HepG2 (cell line): ENCODE measurements around the gene HES7. TPM values are rescaled to one million over a fixed set of nuclear protein-coding genes. Genes with fewer than 3 reads are reported as not detected.

ENCODE experiments used
- ATAC-seq: fragments of 200-7000 bp; cut with Tn5 transposase; 3 replicates; pipeline ENCODE4 v1.9.1; 2020; ENCODE audit warnings: mild to moderate bottlenecking, moderate library complexity
- BruUV-seq: library from RNA; stranded (reverse); fragments of 400-500 nt; replicated peaks from 2 replicates; lab custom pipeline; 2021; lab: Mats Ljungman, UMichigan
- CTCF ChIA-PET: fragments of 300-600 bp; formaldehyde crosslinking; extraction: SDS; loops from one replicate; lab custom pipeline; 2021; ENCODE audit warnings: low total read pairs, inconsistent platforms, low intra/inter-chr PET ratio; lab: Yijun Ruan, JAX
- POLR2A ChIA-PET: fragments of 350-600 bp; sonication (Branson Sonifier 250); formaldehyde crosslinking; loops from one replicate; lab custom pipeline; 2020; ENCODE audit warnings: antibody characterized with exemption, inconsistent platforms; lab: Yijun Ruan, JAX
- DNase-seq: peaks from one replicate; pipeline ENCODE4 v3.0.0-alpha.2; 2015; ENCODE audit warnings: low spot score
- FAIRE-seq: peaks from 3 replicates; lab custom pipeline; 2011; peaks lifted over from hg19 to GRCh38; lab: Jason Lieb, UNC
- H2AFZ ChIP-seq: one replicate; pipeline ENCODE4 v1.6.1; 2011; ENCODE audit warnings: low read length, inconsistent platforms
- H3K27ac ChIP-seq: fragments of 300-600 bp; 3 replicates; pipeline ENCODE4 v1.8.0; 2011; ENCODE audit warnings: mixed run types, mild to moderate bottlenecking, mixed read lengths, low read length, inconsistent platforms; ENCODE audit not compliant: insufficient read depth; ENCODE audit errors: extremely low read length
- H3K27me3 ChIP-seq, 2 experiments: fragments of 200-600 bp in 1 of 2; 2 replicates in 1 of 2; 3 replicates in 1 of 2; pipeline versions ENCODE4 v1.6.0 to v1.8.0; 2011; ENCODE audit warnings: low read length in 2 of 2, mild to moderate bottlenecking in 2 of 2, moderate library complexity in 2 of 2, inconsistent platforms in 1 of 2; ENCODE audit not compliant: insufficient read depth in 2 of 2, control insufficient read depth in 1 of 2
- H3K36me3 ChIP-seq, 2 experiments: fragments of 200-600 bp in 1 of 2; replicated peaks in 1 of 2; 2 replicates in 1 of 2; 3 replicates in 1 of 2; pipeline versions ENCODE4 v1.5.1 to v1.8.0; 2011; ENCODE audit warnings: low read length in 2 of 2, inconsistent platforms in 1 of 2; ENCODE audit not compliant: insufficient read depth in 2 of 2, control insufficient read depth in 1 of 2
- H3K4me1 ChIP-seq: 2 replicates; pipeline ENCODE4 v1.5.1; 2012; ENCODE audit warnings: low read length, inconsistent platforms; ENCODE audit not compliant: insufficient read depth
- H3K4me2 ChIP-seq: 2 replicates; pipeline ENCODE4 v1.6.0; 2011; ENCODE audit warnings: low read depth, low read length, inconsistent platforms
- H3K4me3 ChIP-seq, 3 experiments: fragments of 200-600 bp in 1 of 3; sonication (generic), shearing (Covaris generic) in 1 of 3; replicated peaks in 1 of 3; 2 replicates each; pipeline ENCODE4 v1.5.1; 2011 to 2016; ENCODE audit warnings: low read length in 3 of 3, inconsistent platforms in 2 of 3, low read depth in 2 of 3, mild to moderate bottlenecking in 2 of 3, control low read depth in 1 of 3, mixed read lengths in 1 of 3; ENCODE audit not compliant: insufficient read depth in 1 of 3
- H3K79me2 ChIP-seq: one replicate; pipeline ENCODE4 v1.6.1; 2011; ENCODE audit warnings: low read length, inconsistent platforms; ENCODE audit not compliant: insufficient read depth
- H3K9ac ChIP-seq: 2 replicates; pipeline ENCODE4 v1.6.0; 2011; ENCODE audit warnings: mild to moderate bottlenecking, low read depth, low read length, inconsistent platforms; ENCODE audit not compliant: insufficient read depth
- H3K9me3 ChIP-seq: 2 replicates; pipeline ENCODE4 v1.5.1; 2012; ENCODE audit warnings: mild to moderate bottlenecking, low read length
- H4K20me1 ChIP-seq: 2 replicates; pipeline ENCODE4 v1.6.0; 2011; ENCODE audit warnings: inconsistent platforms, mild to moderate bottlenecking, low read length, moderate library complexity; ENCODE audit not compliant: insufficient read depth
- ATF7 ChIP-seq, 2 experiments: fragments of 450-650 bp in 1 of 2; sonication (generic) in 1 of 2; formaldehyde crosslinking in 1 of 2; IDR thresholded peaks; 2 replicates each; pipeline versions ENCODE4 v1.4.0 to v1.6.1; 2016 to 2020; ENCODE audit warnings: antibody characterized with exemption in 1 of 2, mild to moderate bottlenecking in 1 of 2, missing genetic modification reagents in 1 of 2
- CREB1 ChIP-seq, 2 experiments: fragments of 450-650 bp in 1 of 2; IDR thresholded peaks; 2 replicates each; pipeline ENCODE4 v1.6.1; 2016 to 2017; ENCODE audit warnings: control low read depth in 1 of 2, mild to moderate bottlenecking in 1 of 2, missing compliant biosample characterization in 1 of 2, missing genetic modification characterization in 1 of 2
- HOXD1 ChIP-seq: sonication (generic); formaldehyde crosslinking; IDR thresholded peaks from 2 replicates; pipeline ENCODE4 v1.5.0; 2020; ENCODE audit warnings: missing genetic modification reagents
- MBNL3 ChIP-seq: fragments of 250-450 bp; sonication (Bioruptor Pico); conservative IDR thresholded peaks from 2 replicates; pipeline ENCODE4 v1.8.0; 2022; ENCODE audit warnings: mild to moderate bottlenecking, inconsistent platforms
- RFX3 ChIP-seq: IDR thresholded peaks from 2 replicates; pipeline ENCODE4 v1.6.1; 2016; ENCODE audit warnings: missing biosample characterization, missing genetic modification reagents
- SATB2 ChIP-seq: sonication (generic); formaldehyde crosslinking; IDR thresholded peaks from 2 replicates; pipeline ENCODE4 v1.5.0; 2020; ENCODE audit warnings: missing genetic modification reagents
- SOX13 ChIP-seq, 3 experiments: fragments of 450-650 bp in 1 of 3; sonication (generic) in 1 of 3; formaldehyde crosslinking in 1 of 3; IDR thresholded peaks in 2 of 3; conservative IDR thresholded peaks in 1 of 3; 2 replicates each; pipeline versions ENCODE4 v1.5.0 to v1.6.1; 2016 to 2020; ENCODE audit warnings: antibody characterized with exemption in 1 of 3, mild to moderate bottlenecking in 1 of 3, missing compliant biosample characterization in 1 of 3, missing genetic modification reagents in 1 of 3, moderate library complexity in 1 of 3
- ZNF274 ChIP-seq: sonication (generic); formaldehyde crosslinking; IDR thresholded peaks from 2 replicates; pipeline ENCODE4 v1.5.1; 2020; ENCODE audit warnings: mild to moderate bottlenecking, missing genetic modification reagents
- ZNF350 ChIP-seq: sonication (generic); formaldehyde crosslinking; IDR thresholded peaks from 2 replicates; pipeline ENCODE4 v1.4.0; 2020; ENCODE audit warnings: mild to moderate bottlenecking, low read depth, missing genetic modification reagents, borderline replicate concordance
- WGBS: methylation state at CpG from one replicate; pipeline ENCODE4 v1.1.6; 2017; ENCODE audit warnings: low lambda C conversion rate; 5-methylcytosine and 5-hydroxymethylcytosine counted together
- in situ Hi-C: cut with HindIII; loops from 2 replicates; pipeline ENCODE4 v1.10.0; 2017; ENCODE audit warnings: low pct_unique_long_range_greater_than_20kb; ENCODE audit not compliant: extremely low pct_ligation_motif_present
- intact Hi-C: fragments of 100-400 bp; cut with micrococcal nuclease; formaldehyde crosslinking; loops from one replicate; pipeline ENCODE4 v1.10.0; 2022; ENCODE audit not compliant: unreplicated experiment
- polyA plus RNA-seq, 8 experiments: library from polyadenylated mRNA; depleted of rRNA in 3 of 8; stranded (reverse) in 7 of 8; unstranded in 1 of 8; fragments of >200 nt; fragmentation: Illumina TruSeq in 4 of 8; extraction: Trizol in 4 of 8; gene quantifications; 2 replicates each; pipeline versions ENCODE4 v1.2.1 to v1.2.3, GENCODE V29; 2011 to 2016; ENCODE audit warnings: low read depth in 4 of 8, missing spikeins in 1 of 8, mixed read lengths in 1 of 8; ENCODE audit not compliant: insufficient read depth in 1 of 8
- total RNA-seq, 5 experiments: library from RNA; depleted of rRNA; stranded (reverse); fragments of >200 nt; fragmentation: Illumina TruSeq; extraction: Trizol; gene quantifications; 2 replicates each; pipeline ENCODE4 v1.2.3, GENCODE V29; 2016; ENCODE audit warnings: low read depth in 1 of 5
- TF ChIP-seq, protein P1 (sequence below): sonication (generic); formaldehyde crosslinking; IDR thresholded peaks from 2 replicates; pipeline ENCODE4 v1.4.0; 2020; ENCODE audit warnings: mild to moderate bottlenecking, missing genetic modification reagents

The HES7 gene
- total and polyA plus RNA-seq, 2 of the 13 experiments (the other 11 are each of a cell fraction or from before 2014, with no cell fraction given): not detected

DNA sequence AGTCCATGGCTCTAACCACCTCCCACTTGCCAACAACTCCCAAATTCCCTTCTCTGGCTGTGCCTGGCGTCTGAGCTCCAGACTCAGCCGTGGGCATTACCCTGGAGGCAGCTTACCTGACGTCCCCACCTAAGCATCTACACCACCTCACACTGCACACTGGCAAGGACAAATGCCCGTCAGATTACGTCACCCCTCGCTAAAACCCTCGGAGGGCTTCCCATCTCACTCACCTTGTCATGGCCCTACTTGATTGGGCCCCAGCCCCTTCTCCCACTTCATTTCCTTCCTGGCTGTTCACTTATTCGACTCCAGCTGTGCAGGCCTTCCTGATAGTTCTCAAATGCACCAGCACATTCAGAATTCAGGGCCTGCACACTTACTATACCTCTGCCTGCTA, 19.0 kb downstream of the HES7 start:
- no TSS peak for BruUV-seq
- TF ChIP-seq, protein P1, sequence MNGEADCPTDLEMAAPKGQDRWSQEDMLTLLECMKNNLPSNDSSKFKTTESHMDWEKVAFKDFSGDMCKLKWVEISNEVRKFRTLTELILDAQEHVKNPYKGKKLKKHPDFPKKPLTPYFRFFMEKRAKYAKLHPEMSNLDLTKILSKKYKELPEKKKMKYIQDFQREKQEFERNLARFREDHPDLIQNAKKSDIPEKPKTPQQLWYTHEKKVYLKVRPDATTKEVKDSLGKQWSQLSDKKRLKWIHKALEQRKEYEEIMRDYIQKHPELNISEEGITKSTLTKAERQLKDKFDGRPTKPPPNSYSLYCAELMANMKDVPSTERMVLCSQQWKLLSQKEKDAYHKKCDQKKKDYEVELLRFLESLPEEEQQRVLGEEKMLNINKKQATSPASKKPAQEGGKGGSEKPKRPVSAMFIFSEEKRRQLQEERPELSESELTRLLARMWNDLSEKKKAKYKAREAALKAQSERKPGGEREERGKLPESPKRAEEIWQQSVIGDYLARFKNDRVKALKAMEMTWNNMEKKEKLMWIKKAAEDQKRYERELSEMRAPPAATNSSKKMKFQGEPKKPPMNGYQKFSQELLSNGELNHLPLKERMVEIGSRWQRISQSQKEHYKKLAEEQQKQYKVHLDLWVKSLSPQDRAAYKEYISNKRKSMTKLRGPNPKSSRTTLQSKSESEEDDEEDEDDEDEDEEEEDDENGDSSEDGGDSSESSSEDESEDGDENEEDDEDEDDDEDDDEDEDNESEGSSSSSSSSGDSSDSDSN: no peak
- no peak for TF ChIP-seq SOX13 (IDR thresholded peaks at IDR 0.05)
- no peak for TF ChIP-seq SOX13 (CRISPR knock-in tag; conservative IDR thresholded peaks at IDR 0.05 in 1 of 2, IDR thresholded peaks at IDR 0.05 in 1 of 2)
- peak; percentile 74 for TF ChIP-seq CREB1 (IDR thresholded peaks at IDR 0.05)
- TF ChIP-seq CREB1 (CRISPR knock-in tag; IDR thresholded peaks at IDR 0.05): no peak
- no peak for TF ChIP-seq ZNF274 (CRISPR knock-in tag)
- TF ChIP-seq HOXD1: no peak
- no peak for TF ChIP-seq SATB2
- no peak for TF ChIP-seq RFX3
- peak; percentile 82 for TF ChIP-seq ATF7 (IDR thresholded peaks at IDR 0.05)
- no peak for TF ChIP-seq ATF7 (CRISPR knock-in tag; IDR thresholded peaks at IDR 0.05)
- TF ChIP-seq ZNF350 (CRISPR knock-in tag): no peak
- TF ChIP-seq MBNL3 (CRISPR knock-in tag): no peak
- intact Hi-C loops: no loop called here
- no peaks in the 10 kb centered on the region for H3K36me3 ChIP-seq
- H2AFZ ChIP-seq: no peak overlapping the region
- no peak overlapping the region for H3K27ac ChIP-seq
- H4K20me1 ChIP-seq: no peaks in the 10 kb centered on the region
- no peak overlapping the region for H3K4me3 ChIP-seq
- WGBS: 16% methylated on average over 8 of the region's 8 CpGs
- ATAC-seq: no peak
- no peak for DNase-seq
- FAIRE-seq: no peak
- H3K4me2 ChIP-seq: no peak overlapping the region
- in situ Hi-C loops: no loop called here
- ChIA-PET POLR2A (no interaction called here), CTCF (no interaction called here)
- H3K4me1 ChIP-seq: no peaks in the 10 kb centered on the region
- H3K9ac ChIP-seq: no peak overlapping the region
- peaks cover 10 to 72% of the 10 kb centered on the region in 2 experiments for H3K27me3 ChIP-seq
- no peaks in the 10 kb centered on the region for H3K9me3 ChIP-seq
- H3K79me2 ChIP-seq: no peaks in the 10 kb centered on the region
